Endothelial cell of umbilical vein (primary cell): ENCODE measurements around the gene OVOL1. TPM values are rescaled to one million over a fixed set of nuclear protein-coding genes. Genes with fewer than 3 reads are reported as not detected.

Experiments
- BruUV-seq: library from RNA; stranded (reverse); fragments of 400-500 nt; replicated peaks from 2 replicates; lab custom pipeline; 2021; lab: Mats Ljungman, UMichigan
- CTCF ChIA-PET: fragments of 300-600, 350-600 bp; sonication (Branson Sonifier 250); formaldehyde crosslinking; loops from one replicate; lab custom pipeline; 2021; ENCODE audit warnings: antibody characterized with exemption, inconsistent platforms; lab: Charles Lee
- POLR2A ChIA-PET: fragments of 300-600, 350-600 bp; sonication (Branson Sonifier 250); formaldehyde crosslinking; loops from one replicate; lab custom pipeline; 2021; ENCODE audit warnings: antibody characterized with exemption, inconsistent platforms; lab: Charles Lee
- DNase-seq: peaks from one replicate; pipeline ENCODE4 v3.0.0-alpha.2; 2011; ENCODE audit warnings: low read depth, low spot score
- FAIRE-seq: peaks from 2 replicates; lab custom pipeline; 2011; peaks lifted over from hg19 to GRCh38; lab: Jason Lieb, UNC
- H2AFZ ChIP-seq: 2 replicates; pipeline ENCODE4 v1.6.0; 2012; ENCODE audit warnings: low read depth, low read length, control low read depth, inconsistent platforms
- H3K27ac ChIP-seq: 2 replicates; pipeline ENCODE4 v1.5.1; 2011; ENCODE audit warnings: low read depth, mild to moderate bottlenecking, control low read depth, low read length, moderate library complexity; ENCODE audit not compliant: insufficient read depth
- H3K27me3 ChIP-seq, 2 experiments: 2 replicates each; pipeline versions ENCODE4 v1.6.0 to v1.6.1; 2011; ENCODE audit warnings: low read length in 2 of 2, mixed read lengths in 1 of 2; ENCODE audit not compliant: control insufficient read depth in 2 of 2, insufficient read depth in 2 of 2
- H3K36me3 ChIP-seq, 2 experiments: 2 replicates in 1 of 2; 3 replicates in 1 of 2; pipeline ENCODE4 v1.5.1; 2011; ENCODE audit warnings: low read length in 2 of 2, mild to moderate bottlenecking in 1 of 2, moderate library complexity in 1 of 2; ENCODE audit not compliant: control insufficient read depth in 2 of 2, insufficient read depth in 2 of 2; ENCODE audit errors: extremely low read depth in 1 of 2
- H3K4me1 ChIP-seq: 3 replicates; pipeline ENCODE4 v1.5.1; 2011; ENCODE audit warnings: mild to moderate bottlenecking, low read length; ENCODE audit not compliant: control insufficient read depth, insufficient read depth; ENCODE audit errors: extremely low read depth
- H3K4me2 ChIP-seq: 2 replicates; pipeline ENCODE4 v1.6.1; 2011; ENCODE audit warnings: low read length, control low read depth, mixed read lengths; ENCODE audit not compliant: insufficient read depth
- H3K4me3 ChIP-seq, 3 experiments: fragments of 200-600 bp in 1 of 3; sonication (generic), shearing (Covaris generic) in 1 of 3; replicated peaks in 1 of 3; 2 replicates each; pipeline ENCODE4 v1.5.1; 2011 to 2016; ENCODE audit warnings: control low read depth in 3 of 3, low read length in 3 of 3, mild to moderate bottlenecking in 2 of 3, inconsistent platforms in 1 of 3, low read depth in 1 of 3, moderate library complexity in 1 of 3; ENCODE audit not compliant: insufficient read depth in 1 of 3
- H3K79me2 ChIP-seq: 2 replicates; pipeline ENCODE4 v1.6.0; 2012; ENCODE audit warnings: low read length, inconsistent platforms; ENCODE audit not compliant: control insufficient read depth, insufficient read depth
- H3K9ac ChIP-seq: replicated peaks from 2 replicates; pipeline ENCODE3; 2011; ENCODE audit warnings: low read length, control low read depth; ENCODE audit not compliant: insufficient read depth; ENCODE audit errors: extremely low read depth
- H3K9me1 ChIP-seq: replicated peaks from 3 replicates; pipeline ENCODE4 v1.6.0; 2011; ENCODE audit warnings: mild to moderate bottlenecking, low read length; ENCODE audit not compliant: control insufficient read depth, insufficient read depth; ENCODE audit errors: extremely low read depth
- H3K9me3 ChIP-seq: replicated peaks from 2 replicates; pipeline ENCODE4 v1.5.1; 2012; ENCODE audit warnings: low read length, inconsistent platforms; ENCODE audit not compliant: control insufficient read depth, insufficient read depth
- H4K20me1 ChIP-seq: replicated peaks from 2 replicates; pipeline ENCODE3; 2011; ENCODE audit warnings: mild to moderate bottlenecking, low read length; ENCODE audit not compliant: control insufficient read depth, insufficient read depth; ENCODE audit errors: extremely low read depth
- EZH2 ChIP-seq: IDR thresholded peaks from 2 replicates; pipeline ENCODE4 v1.6.1; 2012; ENCODE audit warnings: borderline replicate concordance, low read depth, mild to moderate bottlenecking, moderate library complexity, low read length, inconsistent platforms; ENCODE audit not compliant: severe bottlenecking
- FOS ChIP-seq: IDR thresholded peaks from 2 replicates; pipeline ENCODE4 v1.6.1; 2011; ENCODE audit warnings: mild to moderate bottlenecking, low read length, moderate library complexity, borderline replicate concordance; ENCODE audit not compliant: insufficient read depth
- GATA2 ChIP-seq: IDR thresholded peaks from 2 replicates; pipeline ENCODE4 v1.7.0; 2011; ENCODE audit warnings: low read depth, mild to moderate bottlenecking, moderate library complexity, mixed read lengths, low read length; ENCODE audit not compliant: insufficient read length, insufficient read depth
- JUN ChIP-seq: IDR thresholded peaks from 2 replicates; pipeline ENCODE4 v1.6.1; 2011; ENCODE audit warnings: borderline replicate concordance, low read depth; ENCODE audit not compliant: insufficient read length, insufficient read depth
- MYC ChIP-seq: IDR thresholded peaks from one replicate; pipeline ENCODE4 v1.6.1; 2011; ENCODE audit warnings: mild to moderate bottlenecking, low read depth, low read length
- POLR2A ChIP-seq: IDR thresholded peaks from 2 replicates; pipeline ENCODE4 v1.6.1; 2012; ENCODE audit warnings: low read depth, mild to moderate bottlenecking, control low read depth, low read length
- POLR2AphosphoS5 ChIP-seq: IDR thresholded peaks from 2 replicates; pipeline ENCODE4 v1.6.1; 2012; ENCODE audit warnings: low read depth, mild to moderate bottlenecking, control low read depth, low read length, moderate library complexity; ENCODE audit not compliant: insufficient read depth
- dilution Hi-C: fragments of 300-500 bp; cut with MboI; formaldehyde crosslinking; loops from one replicate; pipeline ENCODE4 v1.15.0; 2019; ENCODE audit warnings: low sequenced_read_pairs; ENCODE audit not compliant: extremely low pct_ligation_motif_present
- intact Hi-C: fragments of 100-400 bp; cut with micrococcal nuclease; formaldehyde crosslinking; loops from one replicate; pipeline ENCODE4 v1.10.0; 2022
- polyA plus RNA-seq, 4 experiments: library from polyadenylated mRNA; depleted of rRNA in 3 of 4; stranded (reverse) in 3 of 4; unstranded in 1 of 4; fragments of >200 nt; gene quantifications; 2 replicates each; pipeline versions ENCODE4 v1.2.1 to v1.2.3, GENCODE V29; 2011 to 2012; ENCODE audit warnings: missing spikeins in 1 of 4
- total RNA-seq: library from RNA; stranded (reverse); gene quantifications from 2 replicates; pipeline ENCODE4 v1.2.3, GENCODE V29; 2021
- TF ChIP-seq, protein P1 (sequence below): IDR thresholded peaks from 2 replicates; pipeline ENCODE4 v1.6.1; 2011; ENCODE audit not compliant: insufficient read depth, insufficient read length
- TF ChIP-seq, protein P2 (sequence below), 2 donors: IDR thresholded peaks; 1 replicate in 1 of 2; 2 replicates in 1 of 2; pipeline ENCODE4 v1.5.1; 2011; ENCODE audit warnings: low read length in 2 of 2, mild to moderate bottlenecking in 2 of 2, moderate library complexity in 2 of 2, control low read depth in 1 of 2, inconsistent platforms in 1 of 2, low read depth in 1 of 2; ENCODE audit not compliant: insufficient read depth in 1 of 2; ENCODE audit errors: extremely low read depth in 1 of 2

The OVOL1 gene
- total and polyA plus RNA-seq, 2 donors (not counting 3 experiments of a cell fraction or from before 2014, with no cell fraction given) = not detected

DNA sequence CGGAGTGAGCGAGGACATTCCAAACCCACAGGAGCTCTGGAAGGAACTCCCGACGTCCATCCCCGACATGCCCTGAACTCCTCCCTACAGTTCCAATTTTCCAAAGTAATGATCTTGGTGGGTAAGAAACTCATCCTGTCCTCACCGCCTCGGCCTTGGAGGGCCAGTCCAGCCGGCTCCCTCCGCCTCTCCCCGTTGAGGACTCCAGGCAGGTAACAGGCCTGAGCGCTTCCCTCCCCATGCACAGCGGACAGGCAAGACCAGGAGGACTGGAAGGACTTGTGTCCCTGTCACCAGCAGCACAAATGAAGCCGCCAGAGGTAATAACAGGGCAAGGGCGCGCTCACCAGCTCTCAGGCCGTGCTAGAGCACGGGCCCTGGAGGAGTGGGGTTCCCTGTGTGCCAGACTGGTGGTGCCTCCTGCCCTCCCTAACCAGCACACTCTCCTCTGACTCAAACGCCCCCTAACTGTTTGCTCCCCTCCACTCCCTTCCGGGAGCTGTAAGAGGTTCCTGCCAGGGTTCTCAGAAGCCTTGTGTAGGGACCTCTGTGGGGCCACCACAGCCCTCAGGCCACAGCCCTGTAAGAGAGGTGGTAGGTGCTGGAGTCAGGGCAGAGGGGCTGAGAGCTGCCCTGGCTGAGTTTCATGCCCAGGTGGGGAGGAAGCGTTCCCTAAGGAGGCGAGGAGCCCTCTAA, 17.1 kb downstream of the OVOL1 start:
- dilution Hi-C loops (no loop called here), intact Hi-C loops (no loop called here)
- H3K79me2 ChIP-seq = no peaks in the 10 kb centered on the region
- H3K4me3 ChIP-seq = no peak overlapping the region
- FAIRE-seq (no peak), DNase-seq (no peak)
- H3K9me1 ChIP-seq = no peaks in the 10 kb centered on the region
- H3K27me3 ChIP-seq = peaks cover 15 to 21% of the 10 kb centered on the region in 2 experiments
- H3K4me1 ChIP-seq = no peaks in the 10 kb centered on the region
- H3K9ac ChIP-seq = no peak overlapping the region
- H3K4me2 ChIP-seq = no peak overlapping the region
- CTCF ChIA-PET = interaction anchor here (0.7 to 6.5 kb wide), 4 partner anchors 13 to 34 kb away, joined by 4 to 39 read pairs (median 5); partner anchors contain the start of gene AP5B1
- no peak overlapping the region for H3K27ac ChIP-seq
- TF ChIP-seq EZH2 (no peak), FOS (no peak), GATA2 (no peak), POLR2A (no peak), MYC (no peak), POLR2AphosphoS5 (no peak), JUN (no peak)
- TF ChIP-seq, protein P1, sequence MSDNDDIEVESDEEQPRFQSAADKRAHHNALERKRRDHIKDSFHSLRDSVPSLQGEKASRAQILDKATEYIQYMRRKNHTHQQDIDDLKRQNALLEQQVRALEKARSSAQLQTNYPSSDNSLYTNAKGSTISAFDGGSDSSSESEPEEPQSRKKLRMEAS = no peak
- TF ChIP-seq, protein P2, sequence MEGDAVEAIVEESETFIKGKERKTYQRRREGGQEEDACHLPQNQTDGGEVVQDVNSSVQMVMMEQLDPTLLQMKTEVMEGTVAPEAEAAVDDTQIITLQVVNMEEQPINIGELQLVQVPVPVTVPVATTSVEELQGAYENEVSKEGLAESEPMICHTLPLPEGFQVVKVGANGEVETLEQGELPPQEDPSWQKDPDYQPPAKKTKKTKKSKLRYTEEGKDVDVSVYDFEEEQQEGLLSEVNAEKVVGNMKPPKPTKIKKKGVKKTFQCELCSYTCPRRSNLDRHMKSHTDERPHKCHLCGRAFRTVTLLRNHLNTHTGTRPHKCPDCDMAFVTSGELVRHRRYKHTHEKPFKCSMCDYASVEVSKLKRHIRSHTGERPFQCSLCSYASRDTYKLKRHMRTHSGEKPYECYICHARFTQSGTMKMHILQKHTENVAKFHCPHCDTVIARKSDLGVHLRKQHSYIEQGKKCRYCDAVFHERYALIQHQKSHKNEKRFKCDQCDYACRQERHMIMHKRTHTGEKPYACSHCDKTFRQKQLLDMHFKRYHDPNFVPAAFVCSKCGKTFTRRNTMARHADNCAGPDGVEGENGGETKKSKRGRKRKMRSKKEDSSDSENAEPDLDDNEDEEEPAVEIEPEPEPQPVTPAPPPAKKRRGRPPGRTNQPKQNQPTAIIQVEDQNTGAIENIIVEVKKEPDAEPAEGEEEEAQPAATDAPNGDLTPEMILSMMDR (IDR thresholded peaks at IDR 0.05; ENCODE audit: extremely low read depth in 1 of 2, insufficient read depth in 1 of 2, low read depth in 1 of 2, low read length in 2 of 2) = no peak
- POLR2A ChIA-PET = no interaction called here
- no peaks in the 10 kb centered on the region for H3K9me3 ChIP-seq
- H3K36me3 ChIP-seq = no peaks in the 10 kb centered on the region
- no peaks in the 10 kb centered on the region for H4K20me1 ChIP-seq
- H2AFZ ChIP-seq = no peak overlapping the region
- no TSS peak for BruUV-seq
